ENCODE measurements around the gene ANKRD44. TPM values are rescaled to one million over a fixed set of nuclear protein-coding genes. Genes with fewer than 3 reads are reported as not detected.

The ANKRD44 gene
- total RNA-seq, 1 experiment from 2014 or later: 7.8 TPM

GRCh38 chr2:197332641-197333040 is 22.1 kb upstream of the ANKRD44 start:
- ChIA-PET CTCF (no interaction called here), POLR2A (no interaction called here)
- no peak for ATAC-seq
- H3K9me3 ChIP-seq (ENCODE audit: control insufficient read depth, insufficient read depth, low read depth, low read length): no peaks in the 10 kb centered on the region
- no peak for DNase-seq (ENCODE audit: low read depth, low spot score)
- no peaks in the 10 kb centered on the region for H3K4me1 ChIP-seq (ENCODE audit: control insufficient read depth, insufficient read depth, low read length)
- no peak for TF ChIP-seq CTCF (IDR thresholded peaks at IDR 0.05)
- TF ChIP-seq POLR2AphosphoS5 (IDR thresholded peaks at IDR 0.05; ENCODE audit: low read depth, low read length): no peak
- no peak for TF ChIP-seq SIN3A (IDR thresholded peaks at IDR 0.05; ENCODE audit: borderline replicate concordance, insufficient read depth, low read depth, low read length)
- no peak overlapping the region for H3K27ac ChIP-seq (ENCODE audit: low read length)
- no peak overlapping the region for H3K4me3 ChIP-seq (ENCODE audit: low read depth in 2 of 2, low read length in 2 of 2)
- no peaks in the 10 kb centered on the region for H3K36me3 ChIP-seq (ENCODE audit: control insufficient read depth, insufficient read depth, low read length)
- in situ Hi-C loops (cut with HindIII; ENCODE audit: low pct_unique_long_range_greater_than_20kb, low sequenced_read_pairs) (no loop called here), intact Hi-C loops (cut with micrococcal nuclease; ENCODE audit: unreplicated experiment) (no loop called here)
- H3K27me3 ChIP-seq (ENCODE audit: control insufficient read depth, insufficient read depth, low read length): no peaks in the 10 kb centered on the region
- no TSS peak for BruUV-seq (replicated peaks)

- H3K27ac ChIP-seq (ENCODE audit: low read length): no peak overlapping the region
- POLR2A ChIA-PET: interaction anchor here (0.6 kb wide), 1 partner anchor 104 kb away, joined by 6 read pairs; no protein-coding TSS in a partner anchor
- CTCF ChIA-PET: no interaction called here
- intact Hi-C loops (cut with micrococcal nuclease; ENCODE audit: unreplicated experiment) (no loop called here), in situ Hi-C loops (cut with HindIII; ENCODE audit: low pct_unique_long_range_greater_than_20kb, low sequenced_read_pairs) (no loop called here)
- no TSS peak for BruUV-seq (replicated peaks)
- H3K4me3 ChIP-seq (ENCODE audit: low read depth in 2 of 2, low read length in 2 of 2): no peak overlapping the region
- H3K36me3 ChIP-seq (ENCODE audit: control insufficient read depth, insufficient read depth, low read length): no peaks in the 10 kb centered on the region
- no peaks in the 10 kb centered on the region for H3K9me3 ChIP-seq (ENCODE audit: control insufficient read depth, insufficient read depth, low read depth, low read length)
- H3K27me3 ChIP-seq (ENCODE audit: control insufficient read depth, insufficient read depth, low read length): no peaks in the 10 kb centered on the region
- no peak for DNase-seq (ENCODE audit: low read depth, low spot score)
- H3K4me1 ChIP-seq (ENCODE audit: control insufficient read depth, insufficient read depth, low read length): no peaks in the 10 kb centered on the region
- no peak for ATAC-seq
- TF ChIP-seq CTCF (IDR thresholded peaks at IDR 0.05): no peak
- TF ChIP-seq TCF7L2 (IDR thresholded peaks at IDR 0.05; ENCODE audit: low read depth, low read length): no peak
- TF ChIP-seq POLR2AphosphoS5 (IDR thresholded peaks at IDR 0.05; ENCODE audit: low read depth, low read length): no peak
- TF ChIP-seq SIN3A (IDR thresholded peaks at IDR 0.05; ENCODE audit: borderline replicate concordance, insufficient read depth, low read depth, low read length): no peak
- TF ChIP-seq REST (IDR thresholded peaks at IDR 0.05; ENCODE audit: insufficient read depth in 1 of 2, low read depth in 2 of 2, low read length in 1 of 2): no peak
Observed at GRCh38 chr2:197328461-197328860, 17.9 kb upstream of the ANKRD44 start.
